HEK293 (cell line): ENCODE results near the gene SNX6.

Experiments used
- CTCF ChIA-PET: fragments of 350-600 bp; formaldehyde crosslinking; extraction: SDS; loops from one replicate; lab custom pipeline; 2021; ENCODE audit warnings: antibody characterized with exemption; lab: Yijun Ruan, JAX
- POLR2A ChIA-PET: fragments of 300-600 bp; formaldehyde crosslinking; extraction: SDS; loops from one replicate; lab custom pipeline; 2020; ENCODE audit warnings: antibody characterized with exemption, inconsistent platforms; lab: Yijun Ruan, JAX
- H3K27ac ChIP-seq: fragments of 200-500 bp; sonication (Bioruptor generic); 2 replicates; pipeline ENCODE4 v1.5.1; 2014; ENCODE audit warnings: low read depth, low read length, control low read depth, inconsistent platforms; ENCODE audit errors: extremely low read depth
- H3K36me3 ChIP-seq, 2 experiments: fragments of 200-500 bp in 1 of 2; sonication (Bioruptor generic) in 1 of 2; 1 replicate in 1 of 2; 2 replicates in 1 of 2; pipeline ENCODE4 v1.5.1; 2014 to 2017; ENCODE audit warnings: inconsistent platforms in 2 of 2, low read length in 2 of 2; ENCODE audit not compliant: control insufficient read depth in 2 of 2, insufficient read depth in 1 of 2
- H3K4me1 ChIP-seq: fragments of 200-500 bp; sonication (Bioruptor generic); 2 replicates; pipeline ENCODE4 v1.5.1; 2014; ENCODE audit warnings: mild to moderate bottlenecking, low read length, inconsistent platforms; ENCODE audit not compliant: control insufficient read depth, insufficient read depth
- H3K4me3 ChIP-seq: 2 replicates; pipeline ENCODE4 v1.5.1; 2011; ENCODE audit warnings: low read depth, mild to moderate bottlenecking, control low read depth, low read length, moderate library complexity
- H3K9me3 ChIP-seq: fragments of 200-500 bp; sonication (Bioruptor generic); 2 replicates; pipeline ENCODE4 v1.5.1; 2014; ENCODE audit warnings: low read depth, low read length, inconsistent platforms; ENCODE audit not compliant: control insufficient read depth, insufficient read depth
- BCL11A ChIP-seq: fragments of 450-650 bp; formaldehyde crosslinking; IDR thresholded peaks from 2 replicates; pipeline ENCODE4 v1.5.1; 2016; ENCODE audit warnings: low read depth, missing biosample characterization, missing genetic modification characterization
- GFI1B ChIP-seq: fragments of 450-650 bp; formaldehyde crosslinking; IDR thresholded peaks from 2 replicates; pipeline ENCODE4 v1.5.1; 2016; ENCODE audit warnings: missing biosample characterization, missing genetic modification characterization
- KLF9 ChIP-seq: fragments of 450-650 bp; formaldehyde crosslinking; IDR thresholded peaks from 2 replicates; pipeline ENCODE4 v1.5.1; 2016; ENCODE audit warnings: missing biosample characterization, missing genetic modification characterization, low read depth
- OVOL3 ChIP-seq: fragments of 450-650 bp; formaldehyde crosslinking; IDR thresholded peaks from 2 replicates; pipeline ENCODE4 v1.5.1; 2016; ENCODE audit warnings: missing biosample characterization, missing genetic modification characterization
- SCRT1 ChIP-seq: fragments of 450-650 bp; formaldehyde crosslinking; IDR thresholded peaks from 2 replicates; pipeline ENCODE4 v1.5.1; 2016; ENCODE audit warnings: missing biosample characterization, missing genetic modification characterization, borderline replicate concordance
- TCF7L2 ChIP-seq: IDR thresholded peaks from 2 replicates; pipeline ENCODE4 v1.6.1; 2011; ENCODE audit warnings: low read depth, mild to moderate bottlenecking, inconsistent platforms, low read length, moderate library complexity, borderline replicate concordance
- ZBTB10 ChIP-seq: fragments of 450-650 bp; formaldehyde crosslinking; IDR thresholded peaks from 2 replicates; pipeline ENCODE4 v1.5.1; 2016; ENCODE audit warnings: missing biosample characterization, missing genetic modification characterization
- ZBTB20 ChIP-seq: fragments of 450-650 bp; formaldehyde crosslinking; IDR thresholded peaks from 2 replicates; pipeline ENCODE4 v1.5.1; 2016; ENCODE audit warnings: missing biosample characterization, missing genetic modification characterization
- ZBTB48 ChIP-seq: fragments of 450-650 bp; formaldehyde crosslinking; IDR thresholded peaks from 2 replicates; pipeline ENCODE4 v1.5.1; 2016; ENCODE audit warnings: missing biosample characterization, missing genetic modification characterization
- ZNF10 ChIP-seq: fragments of 450-650 bp; formaldehyde crosslinking; IDR thresholded peaks from 2 replicates; pipeline ENCODE4 v1.5.1; 2017; ENCODE audit warnings: missing biosample characterization, missing genetic modification characterization
- ZNF140 ChIP-seq: fragments of 450-650 bp; formaldehyde crosslinking; IDR thresholded peaks from 2 replicates; pipeline ENCODE4 v1.5.1; 2016; ENCODE audit warnings: missing biosample characterization, missing genetic modification characterization
- ZNF2 ChIP-seq: fragments of 450-650 bp; formaldehyde crosslinking; IDR thresholded peaks from 2 replicates; pipeline ENCODE4 v1.5.1; 2016; ENCODE audit warnings: missing biosample characterization, missing genetic modification characterization
- ZNF214 ChIP-seq: fragments of 450-650 bp; formaldehyde crosslinking; IDR thresholded peaks from 2 replicates; pipeline ENCODE4 v1.5.1; 2017; ENCODE audit warnings: missing biosample characterization, mild to moderate bottlenecking, missing genetic modification characterization, borderline replicate concordance
- ZNF221 ChIP-seq: fragments of 450-650 bp; formaldehyde crosslinking; IDR thresholded peaks from 2 replicates; pipeline ENCODE4 v1.5.1; 2017; ENCODE audit warnings: missing biosample characterization, missing genetic modification characterization, borderline replicate concordance
- ZNF223 ChIP-seq: fragments of 450-650 bp; formaldehyde crosslinking; IDR thresholded peaks from 2 replicates; pipeline ENCODE4 v1.5.1; 2016; ENCODE audit warnings: missing biosample characterization, missing genetic modification characterization
- ZNF24 ChIP-seq: fragments of 450-650 bp; formaldehyde crosslinking; IDR thresholded peaks from 2 replicates; pipeline ENCODE4 v1.5.1; 2016; ENCODE audit warnings: missing biosample characterization, missing genetic modification characterization
- ZNF354C ChIP-seq: fragments of 450-650 bp; formaldehyde crosslinking; IDR thresholded peaks from 2 replicates; pipeline ENCODE4 v1.5.1; 2016; ENCODE audit warnings: missing biosample characterization, missing genetic modification characterization, low read depth, borderline replicate concordance
- ZNF513 ChIP-seq: fragments of 450-650 bp; IDR thresholded peaks from 2 replicates; pipeline ENCODE4 v1.5.1; 2018; ENCODE audit warnings: missing biosample characterization, missing genetic modification characterization
- ZNF549 ChIP-seq: fragments of 450-650 bp; IDR thresholded peaks from 2 replicates; pipeline ENCODE4 v1.5.1; 2018; ENCODE audit warnings: missing biosample characterization, missing genetic modification characterization, mild to moderate bottlenecking, inconsistent platforms, moderate library complexity
- ZNF580 ChIP-seq: fragments of 450-650 bp; formaldehyde crosslinking; IDR thresholded peaks from 2 replicates; pipeline ENCODE4 v1.5.1; 2016; ENCODE audit warnings: missing biosample characterization, missing genetic modification characterization
- ZNF596 ChIP-seq: fragments of 450-650 bp; IDR thresholded peaks from 2 replicates; pipeline ENCODE4 v1.5.0; 2018; ENCODE audit warnings: missing biosample characterization, mild to moderate bottlenecking, missing genetic modification characterization, moderate library complexity
- ZNF654 ChIP-seq: fragments of 450-650 bp; formaldehyde crosslinking; IDR thresholded peaks from 2 replicates; pipeline ENCODE4 v1.5.1; 2016; ENCODE audit warnings: low read depth, missing biosample characterization, missing genetic modification characterization
- ZNF658 ChIP-seq: fragments of 450-650 bp; formaldehyde crosslinking; IDR thresholded peaks from 2 replicates; pipeline ENCODE4; 2016; ENCODE audit warnings: missing biosample characterization, missing genetic modification characterization
- ZNF660 ChIP-seq: fragments of 450-650 bp; IDR thresholded peaks from 2 replicates; pipeline ENCODE4 v1.5.1; 2018; ENCODE audit warnings: missing biosample characterization, mild to moderate bottlenecking, missing genetic modification characterization
- ZNF785 ChIP-seq: fragments of 450-650 bp; formaldehyde crosslinking; IDR thresholded peaks from 2 replicates; pipeline ENCODE4 v1.5.1; 2016; ENCODE audit warnings: missing biosample characterization, missing genetic modification characterization
- ZSCAN30 ChIP-seq: fragments of 450-650 bp; IDR thresholded peaks from 2 replicates; pipeline ENCODE4 v1.5.1; 2018; ENCODE audit warnings: missing biosample characterization, mild to moderate bottlenecking, missing genetic modification characterization, moderate library complexity
- TF ChIP-seq, protein P1 (sequence below): fragments of 450-650 bp; formaldehyde crosslinking; IDR thresholded peaks from 2 replicates; pipeline ENCODE4 v1.5.1; 2016; ENCODE audit warnings: missing biosample characterization, missing genetic modification characterization
- TF ChIP-seq, protein P2 (sequence below): fragments of 450-650 bp; formaldehyde crosslinking; IDR thresholded peaks from 2 replicates; pipeline ENCODE4 v1.5.1; 2016; ENCODE audit warnings: missing biosample characterization, missing genetic modification characterization

SNX6 gene

GRCh38 chr14:34620115-34620514 is 9.8 kb downstream of the SNX6 start:
- Histone ChIP-seq H3K27ac (no peak overlapping the region), H3K36me3 (peaks cover 30 to 46% of the 10 kb centered on the region in 2 experiments)
- POLR2A ChIA-PET: interaction anchor here (0.6 kb wide), 1 partner anchor 29 kb away, joined by 4 read pairs; no protein-coding TSS in a partner anchor

GRCh38 chr14:34619471-34619870 is 10.5 kb downstream of the SNX6 start:
- CTCF ChIA-PET: interaction anchor here (0.7 kb wide), 1 partner anchor 130 kb away, joined by 5 read pairs; no protein-coding TSS in a partner anchor
- no peak overlapping the region for H3K27ac ChIP-seq
- H3K4me1 ChIP-seq: no peaks in the 10 kb centered on the region

More at GRCh38 chr14:34620115-34620514, 9.8 kb downstream of the SNX6 start:
- CTCF ChIA-PET: interaction anchor here (0.7 kb wide), 1 partner anchor 129 kb away, joined by 5 read pairs; no protein-coding TSS in a partner anchor
- Histone ChIP-seq H3K4me1 (no peaks in the 10 kb centered on the region), H3K9me3 (no peaks in the 10 kb centered on the region)
- TF ChIP-seq TCF7L2: no peak
- TF ChIP-seq KLF9: no peak
- TF ChIP-seq ZBTB48 (tag by site-specific recombination): no peak
- no peak for TF ChIP-seq ZNF660 (tag by site-specific recombination)
- no peak for TF ChIP-seq BCL11A (tag by site-specific recombination)
- no peak for TF ChIP-seq SCRT1 (tag by site-specific recombination)
- no peak for TF ChIP-seq ZNF654 (tag by site-specific recombination)
- no peak for TF ChIP-seq ZSCAN30 (tag by site-specific recombination)
- TF ChIP-seq ZNF549 (tag by site-specific recombination): no peak
- TF ChIP-seq, protein P1, sequence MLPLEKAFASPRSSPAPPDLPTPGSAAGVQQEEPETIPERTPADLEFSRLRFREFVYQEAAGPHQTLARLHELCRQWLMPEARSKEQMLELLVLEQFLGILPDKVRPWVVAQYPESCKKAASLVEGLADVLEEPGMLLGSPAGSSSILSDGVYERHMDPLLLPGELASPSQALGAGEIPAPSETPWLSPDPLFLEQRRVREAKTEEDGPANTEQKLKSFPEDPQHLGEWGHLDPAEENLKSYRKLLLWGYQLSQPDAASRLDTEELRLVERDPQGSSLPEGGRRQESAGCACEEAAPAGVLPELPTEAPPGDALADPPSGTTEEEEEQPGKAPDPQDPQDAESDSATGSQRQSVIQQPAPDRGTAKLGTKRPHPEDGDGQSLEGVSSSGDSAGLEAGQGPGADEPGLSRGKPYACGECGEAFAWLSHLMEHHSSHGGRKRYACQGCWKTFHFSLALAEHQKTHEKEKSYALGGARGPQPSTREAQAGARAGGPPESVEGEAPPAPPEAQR (tag by site-specific recombination): no peak
- no peak for TF ChIP-seq ZNF2
- TF ChIP-seq ZNF785 (tag by site-specific recombination): no peak
- no peak for TF ChIP-seq ZNF596
- TF ChIP-seq, all 188 proteins: peak for 0
- H3K4me3 ChIP-seq: no peak overlapping the region

GRCh38 chr14:34616360-34616759 is 13.6 kb downstream of the SNX6 start:
- POLR2A ChIA-PET: no interaction called here
- Histone ChIP-seq H3K27ac (no peak overlapping the region), H3K4me3 (no peak overlapping the region), H3K36me3 (peaks cover 26 to 27% of the 10 kb centered on the region in 2 experiments; a peak in 2 of 3 replicates), H3K4me1 (no peaks in the 10 kb centered on the region), H3K9me3 (no peaks in the 10 kb centered on the region)
- CTCF ChIA-PET: no interaction called here
- TF ChIP-seq ZNF658: no peak
- no peak for TF ChIP-seq ZNF580
- no peak for TF ChIP-seq GFI1B (tag by site-specific recombination)
- no peak for TF ChIP-seq ZNF214 (tag by site-specific recombination)
- TF ChIP-seq ZNF223 (tag by site-specific recombination): no peak
- TF ChIP-seq ZNF24 (tag by site-specific recombination): no peak
- TF ChIP-seq ZNF221: no peak
- no peak for TF ChIP-seq ZNF140 (tag by site-specific recombination)
- no peak for TF ChIP-seq ZBTB10 (tag by site-specific recombination)
- TF ChIP-seq OVOL3: no peak
- no peak for TF ChIP-seq ZNF513 (tag by site-specific recombination)
- TF ChIP-seq, protein P2, sequence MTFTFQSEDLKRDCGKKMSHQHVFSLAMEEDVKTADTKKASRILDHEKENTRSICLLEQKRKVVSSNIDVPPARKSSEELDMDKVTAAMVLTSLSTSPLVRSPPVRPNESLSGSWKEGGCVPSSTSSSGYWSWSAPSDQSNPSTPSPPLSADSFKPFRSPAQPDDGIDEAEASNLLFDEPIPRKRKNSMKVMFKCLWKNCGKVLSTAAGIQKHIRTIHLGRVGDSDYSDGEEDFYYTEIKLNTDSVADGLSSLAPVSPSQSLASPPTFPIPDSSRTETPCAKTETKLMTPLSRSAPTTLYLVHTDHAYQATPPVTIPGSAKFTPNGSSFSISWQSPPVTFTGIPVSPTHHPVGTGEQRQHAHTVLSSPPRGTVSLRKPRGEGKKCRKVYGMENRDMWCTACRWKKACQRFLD (tag by site-specific recombination): no peak
- no peak for TF ChIP-seq ZNF354C (tag by site-specific recombination)

More at GRCh38 chr14:34619471-34619870, 10.5 kb downstream of the SNX6 start:
- no peaks in the 10 kb centered on the region for H3K9me3 ChIP-seq
- TF ChIP-seq ZBTB20 (tag by site-specific recombination): no peak
- no peak for TF ChIP-seq ZNF10 (tag by site-specific recombination)
- POLR2A ChIA-PET: interaction anchor here (0.6 kb wide), 1 partner anchor 29 kb away, joined by 4 read pairs; no protein-coding TSS in a partner anchor
- no peak overlapping the region for H3K4me3 ChIP-seq
- H3K36me3 ChIP-seq: peaks cover 27 to 46% of the 10 kb centered on the region in 2 experiments
